Smooth muscle cell (in vitro differentiated cells): Measurements from ENCODE around the gene UBA1. TPM values are rescaled to one million over a fixed set of nuclear protein-coding genes. Genes with fewer than 3 reads are reported as not detected.
A peak's percentile ranks its signal among the peaks of the same experiment; 100 is the strongest.

ENCODE experiments used
- DNase-seq: peaks from one replicate; lab custom pipeline; 2025; ENCODE audit not compliant: unreplicated experiment; lab: John Stamatoyannopoulos, UW
- H2AFZ ChIP-seq: fragments of 200-600 bp; sonication (generic); 2 replicates; pipeline ENCODE4 v1.6.0; 2016; ENCODE audit warnings: antibody characterized with exemption, low read depth, mild to moderate bottlenecking
- H3F3A ChIP-seq: fragments of 200-600 bp; sonication (generic); 2 replicates; pipeline ENCODE4 v1.6.0; 2017; ENCODE audit warnings: antibody characterized with exemption, low read depth
- H3K27ac ChIP-seq: fragments of 200-600 bp; sonication (generic); 2 replicates; pipeline ENCODE4 v1.5.1; 2016; ENCODE audit warnings: low read depth, mild to moderate bottlenecking
- H3K27me3 ChIP-seq: fragments of 200-600 bp; sonication (generic); 2 replicates; pipeline ENCODE4 v1.6.1; 2016; ENCODE audit warnings: low read depth, mild to moderate bottlenecking
- H3K36me3 ChIP-seq: fragments of 200-600 bp; sonication (generic); 2 replicates; pipeline ENCODE4 v1.5.1; 2016; ENCODE audit warnings: low read depth
- H3K4me1 ChIP-seq: fragments of 200-600 bp; sonication (generic); 2 replicates; pipeline ENCODE4 v1.5.1; 2016; ENCODE audit warnings: low read depth
- H3K4me2 ChIP-seq: fragments of 200-600 bp; sonication (generic); 2 replicates; pipeline ENCODE4 v1.6.0; 2016; ENCODE audit warnings: mild to moderate bottlenecking
- H3K4me3 ChIP-seq: fragments of 200-600 bp; sonication (generic); 2 replicates; pipeline ENCODE4 v1.5.1; 2016; ENCODE audit warnings: mild to moderate bottlenecking
- H3K79me2 ChIP-seq: fragments of 200-600 bp; sonication (generic); 2 replicates; pipeline ENCODE4 v1.6.0; 2016; ENCODE audit warnings: low read depth, mild to moderate bottlenecking
- H3K9ac ChIP-seq: fragments of 200-600 bp; sonication (generic); 2 replicates; pipeline ENCODE4 v1.6.0; 2016; ENCODE audit warnings: low read depth
- H3K9me3 ChIP-seq: fragments of 200-600 bp; sonication (generic); replicated peaks from 2 replicates; pipeline ENCODE4 v1.5.1; 2016; ENCODE audit warnings: low read depth
- H4K20me1 ChIP-seq: fragments of 200-600 bp; sonication (generic); 2 replicates; pipeline ENCODE4 v1.6.0; 2016; ENCODE audit warnings: low read depth
- WGBS: methylation state at CpG from one replicate; pipeline ENCODE4 v1.1.7; 2016; ENCODE audit warnings: low lambda C conversion rate; 5-methylcytosine and 5-hydroxymethylcytosine counted together
- polyA plus RNA-seq: library from polyadenylated mRNA; unstranded; fragments of >200 nt; fragmentation: Nextera tagmentation; extraction: Ambion mirVana; gene quantifications from 2 replicates; pipeline ENCODE4 v1.2.1, GENCODE V29; 2016
- total RNA-seq: library from RNA; depleted of rRNA; stranded (reverse); fragments of >200 nt; gene quantifications from 2 replicates; pipeline ENCODE4 v1.2.3, GENCODE V29; 2014
- TF ChIP-seq, protein P1 (sequence below): fragments of 200-600 bp; sonication (generic); IDR thresholded peaks from 2 replicates; pipeline ENCODE4 v1.5.1; 2017; ENCODE audit warnings: borderline replicate concordance, mild to moderate bottlenecking, antibody characterized with exemption; ENCODE audit not compliant: insufficient read depth, poor library complexity, severe bottlenecking

The UBA1 gene
- total and polyA plus RNA-seq, 2 experiments from 2014 or later, result 223 to 246 TPM

DNA sequence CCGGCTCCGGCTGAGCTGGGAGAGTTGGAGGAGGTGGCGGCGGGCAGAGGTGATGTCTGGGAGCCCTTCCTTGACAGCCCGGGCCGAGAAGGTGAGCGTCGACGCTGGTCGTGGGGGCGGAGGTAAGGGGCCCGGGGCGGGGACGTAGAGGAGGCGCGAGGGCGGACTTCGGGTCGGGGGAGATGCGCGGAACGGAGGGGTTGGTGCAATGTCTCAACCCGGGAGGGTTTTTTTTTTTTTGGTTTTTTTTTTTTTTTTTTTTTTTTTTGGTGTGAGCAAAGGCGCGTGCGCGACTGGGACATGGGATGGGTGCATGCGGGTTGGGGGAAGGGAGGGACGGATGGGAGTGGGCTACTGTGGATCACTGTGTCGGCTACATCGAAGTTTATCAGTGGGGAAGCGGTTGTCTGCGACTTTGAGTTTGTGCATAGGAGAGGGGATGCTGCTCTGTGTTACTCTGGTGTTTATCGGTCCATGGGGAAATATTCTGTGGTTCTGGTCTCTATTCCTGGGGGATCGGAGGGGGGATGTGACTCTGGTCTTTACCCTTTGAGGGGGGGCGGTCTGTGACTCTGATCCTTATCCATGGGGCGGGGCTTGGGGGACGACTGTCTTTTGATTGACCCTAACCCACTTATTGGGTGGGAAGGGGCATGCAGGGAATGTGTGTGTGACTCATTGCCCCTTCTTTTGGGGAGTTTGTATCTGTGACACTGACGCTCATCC lies 48.1 kb upstream of the UBA1 start:
- Histone ChIP-seq H3K79me2 (peaks cover 47% of the 10 kb centered on the region), H3K36me3 (peaks cover 2% of the 10 kb centered on the region), H3K4me3 (peak overlapping the region; percentile 79), H3K27me3 (no peaks in the 10 kb centered on the region), H3K9ac (peak overlapping the region; percentile 93), H2AFZ (no peak overlapping the region), H3F3A (no peaks in the 10 kb centered on the region), H3K9me3 (no peaks in the 10 kb centered on the region), H4K20me1 (peaks cover 31% of the 10 kb centered on the region), H3K4me2 (peak overlapping the region; percentile 85), H3K4me1 (peaks cover 6% of the 10 kb centered on the region), H3K27ac (peak overlapping the region; percentile 90)
- no peak for DNase-seq
- TF ChIP-seq, protein P1, sequence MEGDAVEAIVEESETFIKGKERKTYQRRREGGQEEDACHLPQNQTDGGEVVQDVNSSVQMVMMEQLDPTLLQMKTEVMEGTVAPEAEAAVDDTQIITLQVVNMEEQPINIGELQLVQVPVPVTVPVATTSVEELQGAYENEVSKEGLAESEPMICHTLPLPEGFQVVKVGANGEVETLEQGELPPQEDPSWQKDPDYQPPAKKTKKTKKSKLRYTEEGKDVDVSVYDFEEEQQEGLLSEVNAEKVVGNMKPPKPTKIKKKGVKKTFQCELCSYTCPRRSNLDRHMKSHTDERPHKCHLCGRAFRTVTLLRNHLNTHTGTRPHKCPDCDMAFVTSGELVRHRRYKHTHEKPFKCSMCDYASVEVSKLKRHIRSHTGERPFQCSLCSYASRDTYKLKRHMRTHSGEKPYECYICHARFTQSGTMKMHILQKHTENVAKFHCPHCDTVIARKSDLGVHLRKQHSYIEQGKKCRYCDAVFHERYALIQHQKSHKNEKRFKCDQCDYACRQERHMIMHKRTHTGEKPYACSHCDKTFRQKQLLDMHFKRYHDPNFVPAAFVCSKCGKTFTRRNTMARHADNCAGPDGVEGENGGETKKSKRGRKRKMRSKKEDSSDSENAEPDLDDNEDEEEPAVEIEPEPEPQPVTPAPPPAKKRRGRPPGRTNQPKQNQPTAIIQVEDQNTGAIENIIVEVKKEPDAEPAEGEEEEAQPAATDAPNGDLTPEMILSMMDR, result no peak
- WGBS, result 29% methylated on average over 20 of the region's 39 CpGs

GRCh38 chrX:47146121-47146935 lies 47.3 kb upstream of the UBA1 start:
- Histone ChIP-seq H3K9ac (peak overlapping the region; percentile 93), H3K4me1 (peaks cover 6% of the 10 kb centered on the region), H3K27ac (no peak overlapping the region), H3K4me2 (peak overlapping the region; percentile 85), H3K36me3 (peaks cover 4% of the 10 kb centered on the region), H2AFZ (no peak overlapping the region), H3K79me2 (peaks cover 55% of the 10 kb centered on the region), H3K4me3 (peak overlapping the region; percentile 79), H3K9me3 (no peaks in the 10 kb centered on the region), H4K20me1 (peaks cover 39% of the 10 kb centered on the region), H3F3A (no peaks in the 10 kb centered on the region), H3K27me3 (no peaks in the 10 kb centered on the region)
- no peak for DNase-seq
- TF ChIP-seq, protein P1, result no peak
- WGBS, result 54% methylated on average over 10 of the region's 10 CpGs

GRCh38 chrX:47146936-47147859 lies 46.4 kb upstream of the UBA1 start:
- Histone ChIP-seq H4K20me1 (peaks cover 47% of the 10 kb centered on the region), H3K9me3 (no peaks in the 10 kb centered on the region), H3K27me3 (no peaks in the 10 kb centered on the region), H3K79me2 (peaks cover 64% of the 10 kb centered on the region), H2AFZ (no peak overlapping the region), H3K4me1 (peaks cover 6% of the 10 kb centered on the region), H3K36me3 (peaks cover 4% of the 10 kb centered on the region), H3K27ac (no peak overlapping the region), H3F3A (no peaks in the 10 kb centered on the region), H3K4me2 (peak overlapping the region; percentile 85), H3K4me3 (peak overlapping the region; percentile 79), H3K9ac (no peak overlapping the region)
- TF ChIP-seq, protein P1, result no peak
- 83% methylated on average over 12 of the region's 12 CpGs for WGBS
- DNase-seq, result no peak
